CD4-positive, alpha-beta T cell (primary cell): ENCODE data around the gene SPRY1. TPM values are rescaled to one million over a fixed set of nuclear protein-coding genes. Genes with fewer than 3 reads are reported as not detected.
A peak's percentile ranks its signal among the peaks of the same experiment; 100 is the strongest.

Source experiments
- ATAC-seq: fragments of 200-7000 bp; cut with Tn5 transposase; one replicate; pipeline ENCODE4 v1.10.0; 2022; ENCODE audit warnings: mild to moderate bottlenecking; ENCODE audit not compliant: poor library complexity
- CTCF ChIA-PET: fragments of 350-600 bp; sonication (Branson Sonifier 250); formaldehyde crosslinking; loops from one replicate; lab custom pipeline; 2021; ENCODE audit warnings: antibody characterized with exemption, inconsistent platforms; lab: Charles Lee
- POLR2A ChIA-PET: fragments of 350-600 bp; sonication (Branson Sonifier 250); formaldehyde crosslinking; loops from one replicate; lab custom pipeline; 2021; ENCODE audit warnings: antibody characterized with exemption, inconsistent platforms; lab: Charles Lee
- DNase-seq, 14 experiments: peaks; one replicate each; pipeline ENCODE4 v3.0.0-alpha.2; 2013 to 2020; ENCODE audit warnings: mixed read lengths in 2 of 14
- H3K27ac ChIP-seq, 2 donors: one replicate each; pipeline versions ENCODE4 v1.5.1 to v1.7.0; 2013; ENCODE audit warnings: low read length in 2 of 2, low read depth in 1 of 2, mild to moderate bottlenecking in 1 of 2
- H3K27me3 ChIP-seq, 2 experiments: 1 replicate in 1 of 2; 2 replicates in 1 of 2; pipeline versions ENCODE4 v1.6.1 to v1.7.0; 2013; ENCODE audit warnings: low read length in 2 of 2, control low read depth in 1 of 2, mild to moderate bottlenecking in 1 of 2, moderate library complexity in 1 of 2; ENCODE audit not compliant: insufficient read depth in 2 of 2, control insufficient read depth in 1 of 2
- H3K36me3 ChIP-seq: one replicate; pipeline ENCODE4 v1.6.1; 2013; ENCODE audit warnings: low read length, control low read depth; ENCODE audit not compliant: insufficient read depth
- H3K4me1 ChIP-seq: one replicate; pipeline ENCODE4 v1.6.1; 2013; ENCODE audit warnings: low read length, control low read depth; ENCODE audit not compliant: insufficient read depth
- H3K4me3 ChIP-seq: one replicate; pipeline ENCODE4 v1.5.1; 2013; ENCODE audit warnings: mild to moderate bottlenecking, low read length, moderate library complexity
- H3K9me3 ChIP-seq, 2 experiments: 1 replicate in 1 of 2; 2 replicates in 1 of 2; pipeline versions ENCODE4 v1.6.1 to v1.7.0; 2013; ENCODE audit warnings: low read length in 2 of 2, mild to moderate bottlenecking in 2 of 2, control low read depth in 1 of 2, moderate library complexity in 1 of 2; ENCODE audit not compliant: control insufficient read depth in 1 of 2, insufficient read depth in 1 of 2
- H3K27ac Mint-ChIP-seq: one replicate; pipeline ENCODE4 v1.8.0; 2020; ENCODE audit warnings: mixed read lengths
- H3K27me3 Mint-ChIP-seq: one replicate; pipeline ENCODE4 v1.8.0; 2021; ENCODE audit warnings: mixed read lengths
- H3K36me3 Mint-ChIP-seq: one replicate; pipeline ENCODE4 v1.8.0; 2021; ENCODE audit warnings: low read depth, mixed read lengths
- H3K4me1 Mint-ChIP-seq: one replicate; pipeline ENCODE4 v1.8.0; 2021; ENCODE audit warnings: low read depth, mixed read lengths
- H3K4me3 Mint-ChIP-seq: one replicate; pipeline ENCODE4 v1.8.0; 2020; ENCODE audit warnings: mild to moderate bottlenecking, mixed read lengths
- H3K9me3 Mint-ChIP-seq: one replicate; pipeline ENCODE4 v1.8.0; 2020; ENCODE audit warnings: mixed read lengths
- CTCF ChIP-seq: fragments of 200-600 bp; IDR thresholded peaks from one replicate; pipeline ENCODE4 v1.8.0; 2022; ENCODE audit warnings: antibody characterized with exemption, mild to moderate bottlenecking
- intact Hi-C, 2 experiments: fragments of 100-400 bp; cut with DNase I in 1 of 2; cut with micrococcal nuclease in 1 of 2; formaldehyde crosslinking; loops; one replicate each; pipeline versions ENCODE4 v1.15.1 to v1.9.0; 2023 to 2025; cut with DNase I, micrococcal nuclease
- total RNA-seq, 174 experiments: library from RNA in 2 of 174; stranded (reverse) in 2 of 174; gene quantifications; one replicate each; pipeline ENCODE4 v1.2.3 and lab custom pipeline; 2021 to 2026

The SPRY1 gene
- total RNA-seq, 2 experiments from 2014 or later, result 19.6 to 20.3 TPM

- peaks cover 4 to 11% of the 10 kb centered on the region in 2 experiments for H3K27me3 ChIP-seq
- H3K27me3 Mint-ChIP-seq, result peaks cover 27% of the 10 kb centered on the region
- peaks cover 33% of the 10 kb centered on the region for H3K4me1 ChIP-seq
- H3K9me3 ChIP-seq, result peaks cover 0 to 8% of the 10 kb centered on the region in 2 experiments
- peak overlapping the region; percentile 84 for H3K27ac Mint-ChIP-seq
- no peaks in the 10 kb centered on the region for H3K9me3 Mint-ChIP-seq
- H3K4me3 Mint-ChIP-seq, result peak overlapping the region; percentile 88
- H3K4me1 Mint-ChIP-seq, result peaks cover 30% of the 10 kb centered on the region
- no peak for TF ChIP-seq CTCF
- no peak overlapping the region for H3K27ac ChIP-seq
- ATAC-seq (peak; percentile 19), DNase-seq (peak in 12 of 14 experiments; percentile 1 to 82 (median 26))
- H3K36me3 Mint-ChIP-seq, result peaks cover 14% of the 10 kb centered on the region
- intact Hi-C loops, result loop anchor here (5.0 to 10.0 kb wide), 4 partner anchors 258 to 1316 kb away; partner anchors contain the start of genes ANKRD50 (in 1 of the 2), BBS12 (in 1 of the 2) and NUDT6 (in 1 of the 2)
- no peaks in the 10 kb centered on the region for H3K36me3 ChIP-seq
- ChIA-PET CTCF (no interaction called here), POLR2A (no interaction called here)
- peak overlapping the region; percentile 65 for H3K4me3 ChIP-seq
Observed at GRCh38 chr4:123398853-123399626, 2.4 kb downstream of the SPRY1 start.

GRCh38 chr4:123399627-123400358 is 3.2 kb downstream of the SPRY1 start:
- H3K27me3 Mint-ChIP-seq, result peaks cover 27% of the 10 kb centered on the region
- peak overlapping the region; percentile 88 for H3K4me3 Mint-ChIP-seq
- peaks cover 14% of the 10 kb centered on the region for H3K36me3 Mint-ChIP-seq
- DNase-seq (no peak), ATAC-seq (no peak)
- Histone ChIP-seq H3K27ac (no peak overlapping the region), H3K36me3 (no peaks in the 10 kb centered on the region), H3K9me3 (peaks cover 0 to 8% of the 10 kb centered on the region in 2 experiments), H3K4me1 (peaks cover 33% of the 10 kb centered on the region), H3K27me3 (peaks cover 4 to 11% of the 10 kb centered on the region in 2 experiments), H3K4me3 (peak overlapping the region; percentile 65)
- CTCF ChIA-PET, result no interaction called here
- peak overlapping the region; percentile 84 for H3K27ac Mint-ChIP-seq
- intact Hi-C loops, result loop anchor here (5.0 to 10.0 kb wide), 4 partner anchors 258 to 1315 kb away; partner anchors contain the start of genes BBS12 (in 2 of the 2), ANKRD50 (in 1 of the 2) and NUDT6 (in 1 of the 2)
- TF ChIP-seq CTCF, result no peak
- POLR2A ChIA-PET, result no interaction called here
- H3K4me1 Mint-ChIP-seq, result peaks cover 30% of the 10 kb centered on the region
- H3K9me3 Mint-ChIP-seq, result no peaks in the 10 kb centered on the region

GRCh38 chr4:123401271-123402120 is 4.9 kb downstream of the SPRY1 start:
- ATAC-seq, result no peak
- Histone ChIP-seq H3K4me1 (peaks cover 32% of the 10 kb centered on the region), H3K4me3 (no peak overlapping the region), H3K36me3 (no peaks in the 10 kb centered on the region), H3K27ac (no peak overlapping the region), H3K9me3 (peaks cover 0 to 8% of the 10 kb centered on the region in 2 experiments), H3K27me3 (peaks cover 4 to 11% of the 10 kb centered on the region in 2 experiments)
- H3K9me3 Mint-ChIP-seq, result no peaks in the 10 kb centered on the region
- peaks cover 25% of the 10 kb centered on the region for H3K4me1 Mint-ChIP-seq
- CTCF ChIA-PET, result interaction anchor here (0.5 kb wide), 1 partner anchor 1052 kb away, joined by 3 read pairs; no protein-coding TSS in a partner anchor
- POLR2A ChIA-PET, result no interaction called here
- intact Hi-C loops, result loop anchor here in 1 of 2 experiments (10.0 kb wide), 1 partner anchor 667 kb away; the partner anchor contains the start of gene BBS12
- peaks cover 14% of the 10 kb centered on the region for H3K36me3 Mint-ChIP-seq
- H3K4me3 Mint-ChIP-seq, result no peak overlapping the region
- no peak for DNase-seq
- TF ChIP-seq CTCF, result no peak
- H3K27me3 Mint-ChIP-seq, result peaks cover 24% of the 10 kb centered on the region
- no peak overlapping the region for H3K27ac Mint-ChIP-seq
